Body of pancreas (tissue), 4 donors: ENCODE results near the gene CCNYL1.

Experiments used
- CTCF ChIP-seq, 7 experiments: fragments of 450-650 bp in 4 of 7; fragments of 200-600 bp in 3 of 7; sonication (generic) in 3 of 7; IDR thresholded peaks; one replicate each; pipeline ENCODE4 v1.5.1; 2016 to 2019; ENCODE audit warnings: antibody characterized with exemption in 7 of 7
- POLR2A ChIP-seq, 3 donors: fragments of 450-650 bp; IDR thresholded peaks; one replicate each; pipeline ENCODE4 v1.6.1; 2016; ENCODE audit warnings: antibody characterized with exemption in 3 of 3, mild to moderate bottlenecking in 2 of 3

DNA sequence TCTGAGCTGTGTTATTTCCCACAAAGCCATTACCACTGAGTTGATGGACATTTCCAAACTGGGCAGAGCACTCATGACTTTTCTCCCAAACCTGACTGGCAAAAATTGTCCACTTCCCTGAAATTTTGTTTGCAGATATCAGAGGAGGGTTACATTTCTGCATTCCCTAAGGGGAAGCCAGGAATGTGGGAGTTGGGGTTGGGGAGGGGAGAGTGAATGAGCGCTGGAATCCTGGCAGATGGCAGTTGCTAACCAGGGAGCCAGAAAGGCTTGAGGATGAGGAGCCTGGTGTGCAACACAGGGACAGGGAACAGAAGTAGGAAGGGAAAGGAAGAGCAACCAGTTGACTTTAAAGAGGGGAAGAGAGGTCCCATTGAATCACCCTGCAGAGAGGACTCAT lies 14.0 kb upstream of the CCNYL1 start:
- TF ChIP-seq CTCF (IDR thresholded peaks at IDR 0.05) (no peak), POLR2A (IDR thresholded peaks at IDR 0.05) (no peak)
